GM13976 (cell line): ENCODE data around the gene LRRC4C.
"Not testable (repeated sequence)": the region's sequence is repeated elsewhere in the genome, so short reads cannot be mapped to it uniquely, and the experiment has no call there.

Experiments
- DNase-seq: peaks from one replicate; pipeline ENCODE4 v3.0.0; 2012; ENCODE audit warnings: low spot score
- CTCF ChIP-seq: IDR thresholded peaks from 2 replicates; pipeline ENCODE4 v1.5.1; 2012; ENCODE audit warnings: borderline replicate concordance, mild to moderate bottlenecking; ENCODE audit not compliant: insufficient read depth; ENCODE audit errors: extremely low read depth, missing control alignments, control extremely low read depth
- in situ Hi-C: fragments of 300-500 bp; cut with MboI; formaldehyde crosslinking; loops from one replicate; pipeline ENCODE4 v1.12.0; 2022; ENCODE audit warnings: low sequenced_read_pairs, mixed read lengths, inconsistent platforms; ENCODE audit not compliant: unreplicated experiment

LRRC4C gene

DNA sequence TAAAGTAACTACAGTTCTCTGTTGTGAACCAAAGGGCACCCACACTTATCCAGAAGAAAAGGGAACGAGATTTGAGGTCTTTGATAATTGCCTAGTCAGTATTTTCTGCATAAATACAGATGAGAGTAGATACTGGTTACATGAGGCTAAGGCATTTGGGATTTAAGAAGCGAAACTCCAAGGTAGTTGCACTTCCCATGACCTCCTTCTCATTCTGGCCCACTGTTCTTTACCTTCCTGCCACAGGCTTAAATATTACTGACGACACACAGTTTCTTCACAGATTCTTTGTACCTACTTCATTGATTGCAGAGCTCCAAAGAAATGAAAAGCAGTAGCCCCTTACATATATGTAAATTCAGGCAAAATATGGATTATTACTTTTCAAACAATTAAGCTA lies 915.3 kb downstream of the LRRC4C start:
- TF ChIP-seq CTCF = no peak
- DNase-seq = no peak
- in situ Hi-C loops = no loop called here

- in situ Hi-C loops = no loop called here
- no peak for DNase-seq
- no peak for TF ChIP-seq CTCF
These were observed 916.6 kb downstream of the LRRC4C start for GRCh38 chr11:40542821-40543220.

GRCh38 chr11:40537734-40538133 lies 921.7 kb downstream of the LRRC4C start:
- in situ Hi-C loops = no loop called here
- no peak for DNase-seq
- no peak for TF ChIP-seq CTCF

GRCh38 chr11:40522080-40522479 lies 937.4 kb downstream of the LRRC4C start:
- DNase-seq, in situ Hi-C loops: not testable (repeated sequence)

DNA sequence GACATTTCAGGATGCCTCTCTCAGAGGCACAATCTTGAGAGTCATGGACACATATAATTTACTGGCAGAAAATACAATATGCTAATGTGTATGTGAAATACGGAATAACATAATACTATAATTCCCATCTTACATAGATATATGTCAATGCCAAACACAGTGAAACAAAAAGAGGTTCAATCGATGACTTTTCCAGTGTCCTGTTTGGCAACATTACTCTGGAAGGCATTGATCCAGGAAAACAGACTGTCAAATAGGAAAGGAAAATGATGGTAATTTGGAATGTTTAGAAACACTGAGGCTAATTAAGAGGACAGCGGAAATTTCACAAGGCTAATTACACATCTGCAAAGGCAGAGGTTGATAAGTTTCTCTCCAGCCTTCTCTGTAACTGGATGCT lies 942.3 kb downstream of the LRRC4C start:
- no peak for TF ChIP-seq CTCF
- no peak for DNase-seq
- in situ Hi-C loops = no loop called here

DNA sequence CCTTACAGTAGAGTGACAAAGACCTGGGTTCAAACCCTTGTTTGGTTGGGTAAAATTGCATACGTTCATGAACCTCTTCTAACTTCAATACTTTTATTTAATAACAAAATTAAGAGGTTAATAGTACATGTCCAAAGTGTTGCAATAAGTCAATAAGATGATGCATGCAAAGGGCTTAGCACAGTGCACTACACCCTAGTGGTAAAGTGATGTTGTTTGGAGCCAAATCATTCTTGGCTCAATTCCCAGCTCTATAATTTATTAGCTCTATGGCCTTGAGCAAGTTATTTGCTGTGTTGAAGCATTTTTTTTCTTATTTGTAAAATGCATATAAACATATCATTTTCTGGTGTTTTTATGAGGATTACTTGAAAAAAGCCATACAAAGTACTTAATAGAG lies 945.3 kb downstream of the LRRC4C start:
- DNase-seq = no peak
- no peak for TF ChIP-seq CTCF
- in situ Hi-C loops = no loop called here

GRCh38 chr11:40513281-40513680 lies 946.2 kb downstream of the LRRC4C start:
- in situ Hi-C loops = no loop called here
- no peak for TF ChIP-seq CTCF
- DNase-seq = no peak
